ENCODE measurements around the gene PCDHB3.
"Not testable (repeated sequence)": the region's sequence is repeated elsewhere in the genome, so short reads cannot be mapped to it uniquely, and the experiment has no call there.

The PCDHB3 gene

GRCh38 chr5:141121563-141121962 lies 21.3 kb downstream of the PCDHB3 start, which contains the start of gene PCDHB4:
PCDHB4 (plus strand) TSS chr5:141121818; CDS start chr5:141121999, 181 bp downstream.
- no peak for TF ChIP-seq CTCF (IDR thresholded peaks at IDR 0.05; ENCODE audit: control extremely low read depth, extremely low read depth, low read depth, missing control alignments)
- DNase-seq (ENCODE audit: extremely low spot score) = no peak
- ChIA-PET POLR2A (no interaction called here), CTCF (no interaction called here)

GRCh38 chr5:141121985-141122384 lies 21.7 kb downstream of the PCDHB3 start:
- ChIA-PET POLR2A (no interaction called here), CTCF (no interaction called here)
- no peak for TF ChIP-seq CTCF (IDR thresholded peaks at IDR 0.05; ENCODE audit: control extremely low read depth, extremely low read depth, low read depth, missing control alignments)
- no peak for DNase-seq (ENCODE audit: extremely low spot score)

GRCh38 chr5:141123396-141124135 lies 23.3 kb downstream of the PCDHB3 start:
- CTCF ChIA-PET, POLR2A ChIA-PET: not testable (repeated sequence)

DNA sequence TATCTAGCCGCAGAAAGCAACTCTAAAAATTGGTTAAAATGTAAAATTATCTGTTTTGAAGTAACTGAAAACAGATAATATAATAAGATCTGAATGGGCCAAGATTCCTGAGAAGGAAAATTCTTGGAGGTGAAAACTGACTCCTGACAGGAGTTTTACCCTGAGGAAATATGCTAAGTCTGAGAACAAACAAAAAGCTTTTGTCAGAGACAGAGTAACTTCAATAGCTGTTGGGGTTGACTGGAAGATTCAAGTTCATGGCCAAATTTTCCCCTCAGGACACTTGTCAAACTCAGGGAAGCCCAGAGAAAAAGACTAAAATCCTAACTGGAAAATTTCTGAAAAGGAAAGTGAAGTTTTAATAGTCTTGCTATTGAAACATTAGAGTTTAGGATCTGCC lies 27.0 kb downstream of the PCDHB3 start:
- DNase-seq (ENCODE audit: extremely low spot score) = no peak
- TF ChIP-seq CTCF (IDR thresholded peaks at IDR 0.05; ENCODE audit: control extremely low read depth, extremely low read depth, low read depth, missing control alignments) = no peak
- CTCF ChIA-PET = no interaction called here
- POLR2A ChIA-PET = no interaction called here

More at GRCh38 chr5:141123396-141124135, 23.3 kb downstream of the PCDHB3 start:
- not testable (repeated sequence) for DNase-seq (ENCODE audit: extremely low spot score)

DNA sequence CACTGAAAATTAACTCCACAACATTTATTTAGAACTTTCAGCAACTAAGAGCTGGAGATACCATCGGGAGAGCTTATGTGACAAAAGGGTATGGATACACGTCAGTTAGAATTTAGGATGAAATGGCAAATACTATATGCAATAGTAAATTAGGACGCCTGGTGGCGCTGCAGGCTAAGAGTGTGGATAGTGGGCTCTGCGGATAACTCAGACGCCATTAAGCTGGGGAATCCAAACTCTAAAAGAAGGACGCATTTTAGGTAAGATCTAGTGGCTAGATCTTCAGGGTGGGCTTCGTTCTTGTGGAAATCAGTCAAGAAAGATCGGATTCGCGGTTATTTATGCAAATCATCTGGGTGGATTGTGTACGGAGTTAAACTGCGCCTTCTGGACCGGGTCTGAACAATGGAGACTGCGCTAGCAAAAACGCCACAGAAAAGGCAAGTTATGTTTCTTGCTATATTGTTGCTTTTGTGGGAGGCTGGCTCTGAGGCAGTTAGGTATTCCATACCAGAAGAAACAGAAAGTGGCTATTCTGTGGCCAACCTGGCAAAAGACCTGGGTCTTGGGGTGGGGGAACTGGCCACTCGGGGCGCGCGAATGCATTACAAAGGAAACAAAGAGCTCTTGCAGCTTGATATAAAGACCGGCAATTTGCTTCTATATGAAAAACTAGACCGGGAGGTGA lies 34.9 kb downstream of the PCDHB3 start, which contains the start of gene PCDHB5:
Gene PCDHB5 (plus strand): TSS at position 177 of the 688 bp plus-strand sequence. CDS start 229 bp downstream, at position 406.
- CTCF ChIA-PET = no interaction called here
- POLR2A ChIA-PET = no interaction called here
- no peak for DNase-seq (ENCODE audit: extremely low spot score)
- no peak for TF ChIP-seq CTCF (IDR thresholded peaks at IDR 0.05; ENCODE audit: control extremely low read depth, extremely low read depth, low read depth, missing control alignments)

DNA sequence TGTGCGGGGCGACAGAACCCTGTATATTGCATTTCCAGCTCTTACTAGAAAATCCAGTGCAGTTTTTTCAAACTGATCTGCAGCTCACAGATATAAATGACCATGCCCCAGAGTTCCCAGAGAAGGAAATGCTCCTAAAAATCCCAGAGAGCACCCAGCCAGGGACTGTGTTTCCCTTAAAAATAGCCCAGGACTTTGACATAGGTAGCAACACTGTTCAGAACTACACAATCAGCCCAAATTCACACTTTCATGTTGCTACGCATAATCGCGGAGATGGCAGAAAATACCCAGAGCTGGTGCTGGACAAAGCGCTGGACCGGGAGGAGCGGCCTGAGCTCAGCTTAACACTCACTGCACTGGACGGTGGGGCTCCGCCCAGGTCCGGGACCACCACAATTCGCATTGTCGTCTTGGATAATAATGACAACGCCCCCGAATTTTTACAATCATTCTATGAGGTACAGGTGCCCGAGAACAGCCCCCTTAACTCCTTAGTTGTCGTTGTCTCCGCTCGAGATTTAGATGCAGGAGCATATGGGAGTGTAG lies 35.5 kb downstream of the PCDHB3 start:
- ChIA-PET POLR2A (no interaction called here), CTCF (no interaction called here)
- no peak for DNase-seq (ENCODE audit: extremely low spot score)
- TF ChIP-seq CTCF (IDR thresholded peaks at IDR 0.05; ENCODE audit: control extremely low read depth, extremely low read depth, low read depth, missing control alignments) = no peak

DNA sequence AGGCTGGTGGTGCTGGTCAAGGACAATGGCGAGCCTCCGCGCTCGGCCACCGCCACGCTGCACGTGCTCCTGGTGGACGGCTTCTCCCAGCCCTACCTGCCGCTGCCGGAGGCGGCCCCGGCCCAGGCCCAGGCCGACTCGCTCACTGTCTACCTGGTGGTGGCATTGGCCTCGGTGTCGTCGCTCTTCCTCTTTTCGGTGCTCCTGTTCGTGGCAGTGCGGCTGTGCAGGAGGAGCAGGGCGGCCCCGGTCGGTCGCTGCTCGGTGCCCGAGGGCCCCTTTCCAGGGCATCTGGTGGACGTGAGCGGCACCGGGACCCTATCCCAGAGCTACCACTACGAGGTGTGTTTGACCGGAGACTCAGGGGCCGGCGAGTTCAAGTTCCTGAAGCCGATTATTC lies 37.1 kb downstream of the PCDHB3 start:
- CTCF ChIA-PET, POLR2A ChIA-PET: not testable (repeated sequence)

More for the DNA sequence above, 37.1 kb downstream of the PCDHB3 start:
- not testable (repeated sequence) for DNase-seq (ENCODE audit: extremely low spot score)
